Measurements from ENCODE around the gene ANKMY1.
A peak's percentile ranks its signal among the peaks of the same experiment; 100 is the strongest.
"Not testable (repeated sequence)": the region's sequence is repeated elsewhere in the genome, so short reads cannot be mapped to it uniquely, and the experiment has no call there.

Gene ANKMY1

DNA sequence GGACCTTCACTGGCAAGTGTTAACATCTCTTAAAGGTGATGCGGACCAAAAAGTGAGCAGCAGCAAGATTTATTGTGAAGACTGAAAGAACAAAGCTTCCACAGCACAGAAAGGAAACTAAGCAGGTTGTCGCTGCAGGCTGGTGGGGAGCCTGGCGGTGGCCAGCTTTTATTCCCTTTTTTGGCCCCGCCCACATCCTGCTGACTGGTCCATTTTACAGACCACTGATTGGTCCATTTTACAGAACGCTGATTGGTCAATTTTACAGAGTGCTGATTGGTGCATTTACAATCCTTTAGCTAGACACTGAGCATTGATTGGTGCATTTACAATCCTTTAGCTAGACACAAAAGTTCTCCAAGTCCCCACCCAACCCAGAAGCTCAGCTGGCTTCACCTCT lies 35.9 kb downstream of the ANKMY1 start:
- DNase-seq (ENCODE audit: low read depth) = not testable (repeated sequence)

GRCh38 chr2:240520974-240521350 lies 36.8 kb downstream of the ANKMY1 start:
- DNase-seq (ENCODE audit: low read depth) = no peak

DNA sequence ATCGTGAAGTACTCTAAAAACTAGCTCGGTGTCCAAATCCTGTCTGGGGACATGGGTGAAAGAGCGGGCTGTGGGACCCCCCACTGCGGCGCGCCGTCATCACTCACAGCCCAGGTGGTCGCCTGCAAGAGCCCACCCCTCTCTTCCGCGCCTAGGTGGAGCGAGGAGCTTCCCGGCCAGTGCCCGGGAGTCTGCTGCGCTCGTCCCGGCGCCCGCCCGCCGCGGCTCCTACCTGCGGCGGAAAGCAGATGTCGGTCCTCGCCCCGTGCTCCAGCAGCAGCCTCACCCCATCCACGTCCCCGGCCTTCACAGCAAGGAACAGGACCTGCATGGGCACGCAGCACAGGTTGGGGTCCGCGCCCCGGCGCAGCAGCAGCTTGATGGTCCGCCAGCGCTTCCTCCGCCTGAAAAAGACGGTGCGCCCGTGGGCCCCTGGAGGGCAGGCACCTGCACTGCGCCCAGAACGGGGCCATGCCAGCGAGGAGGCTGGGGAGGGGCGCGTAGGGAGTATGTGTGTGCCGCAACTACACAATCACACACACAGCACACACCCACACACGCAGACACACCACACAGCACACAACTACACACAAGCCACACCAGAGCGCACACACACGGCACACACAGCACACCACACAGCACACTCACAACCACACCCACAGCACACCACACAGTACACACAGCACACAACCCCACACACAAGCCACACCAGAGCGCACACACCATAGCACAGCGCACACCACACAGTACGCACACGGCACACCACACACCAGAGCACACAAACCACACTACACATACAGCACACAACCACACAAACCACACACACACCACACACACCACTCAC lies 37.4 kb downstream of the ANKMY1 start:
- DNase-seq (ENCODE audit: low read depth) = no peak

DNA sequence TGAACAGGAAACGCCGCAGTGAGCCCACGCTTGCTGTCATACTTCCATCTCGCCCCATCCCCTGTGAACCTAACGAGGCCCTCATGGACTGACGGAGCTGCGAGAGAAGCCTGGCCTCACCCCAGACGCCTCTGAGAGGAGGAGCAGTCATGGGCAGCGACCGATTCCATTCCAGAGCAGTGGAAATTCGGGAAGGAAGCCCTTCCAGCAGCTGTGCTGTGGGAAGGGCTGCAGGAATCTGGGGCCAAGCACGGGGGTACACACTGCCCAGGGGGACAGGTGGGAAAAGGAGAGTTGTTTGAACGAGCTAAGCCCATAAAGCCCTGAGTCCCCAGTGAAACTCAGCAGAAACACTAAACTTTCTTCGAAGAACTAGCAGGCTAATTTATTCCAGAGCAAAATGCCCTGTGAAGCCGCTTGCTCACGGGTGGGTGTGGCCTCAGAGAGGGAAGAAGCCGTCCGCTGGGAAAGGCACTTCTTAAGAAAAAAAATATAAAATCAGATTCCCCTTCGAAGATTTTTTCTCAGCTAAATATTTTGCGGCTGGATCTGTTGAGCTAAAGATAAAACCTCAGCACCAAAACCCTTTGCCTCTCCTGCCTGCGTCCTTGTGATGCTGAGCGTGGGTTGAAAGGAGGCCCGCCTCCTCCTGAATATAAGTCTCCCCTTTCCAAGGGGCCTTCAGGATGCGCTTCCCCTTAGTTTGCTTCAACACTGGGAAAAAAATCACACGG lies 38.2 kb downstream of the ANKMY1 start:
- peak; percentile 30 for DNase-seq (ENCODE audit: low read depth)

DNA sequence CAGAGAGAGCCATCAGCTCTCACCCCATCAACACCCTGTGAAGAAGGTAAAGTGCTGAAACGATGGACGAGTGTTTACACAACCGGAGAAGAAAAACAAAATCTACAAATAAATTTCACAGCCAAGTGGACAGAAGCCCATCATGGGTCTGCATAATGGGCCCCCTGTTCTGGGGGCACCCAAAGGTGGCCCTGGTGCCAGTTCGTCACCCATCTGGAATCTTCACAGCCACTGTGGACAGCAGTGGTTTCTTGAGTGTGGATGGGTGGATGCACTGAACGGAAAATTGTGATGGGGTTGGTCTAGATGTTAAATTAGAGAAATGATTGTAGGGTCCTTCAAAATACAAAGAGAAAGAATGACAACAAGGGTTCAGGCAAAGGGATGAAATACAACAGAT lies 38.8 kb downstream of the ANKMY1 start:
- DNase-seq (ENCODE audit: low read depth) = no peak

DNA sequence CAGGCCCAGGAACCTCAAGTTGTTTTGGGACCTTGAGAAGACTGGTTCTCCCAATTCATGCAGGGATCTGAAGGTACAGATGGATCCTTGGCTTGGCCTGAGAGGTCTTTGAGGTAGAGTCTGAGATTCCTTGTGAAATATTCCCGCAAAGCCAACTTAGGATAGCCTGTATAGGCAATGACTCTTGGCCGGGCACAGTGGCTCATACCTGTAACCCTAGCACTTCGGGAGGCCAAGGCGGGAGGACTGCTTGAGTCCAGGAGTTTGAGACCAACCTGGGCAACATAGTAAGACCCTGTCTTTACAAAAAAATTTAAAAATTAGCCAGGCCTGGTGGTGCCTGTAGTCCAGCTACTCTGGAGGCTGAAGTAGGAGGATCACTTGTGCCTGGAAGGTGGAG lies 40.4 kb downstream of the ANKMY1 start:
- no peak for DNase-seq (ENCODE audit: low read depth)

DNA sequence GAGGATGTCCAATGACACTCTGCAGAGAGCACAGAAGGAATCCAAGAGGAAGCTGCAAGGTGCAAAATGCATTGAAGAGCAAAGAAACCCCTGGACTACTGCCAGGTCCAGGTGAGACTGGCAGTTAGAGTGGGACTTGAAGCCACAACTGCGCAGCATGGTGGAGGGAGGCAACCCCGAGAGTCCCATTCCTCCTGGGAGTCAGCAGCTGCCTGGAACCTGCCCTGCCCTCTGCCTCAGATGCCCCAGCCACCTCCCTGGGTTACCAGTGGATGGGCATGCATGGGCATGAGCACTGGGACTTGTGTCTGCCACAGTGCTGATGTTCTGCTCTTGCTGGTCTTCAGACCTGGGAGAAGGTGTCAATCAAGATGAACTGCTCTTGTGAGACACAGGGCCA lies 43.2 kb downstream of the ANKMY1 start:
- no peak for DNase-seq (ENCODE audit: low read depth)

- peak; percentile 88 for DNase-seq (ENCODE audit: low read depth)
These were observed 44.1 kb downstream of the ANKMY1 start for GRCh38 chr2:240513549-240514287.

DNA sequence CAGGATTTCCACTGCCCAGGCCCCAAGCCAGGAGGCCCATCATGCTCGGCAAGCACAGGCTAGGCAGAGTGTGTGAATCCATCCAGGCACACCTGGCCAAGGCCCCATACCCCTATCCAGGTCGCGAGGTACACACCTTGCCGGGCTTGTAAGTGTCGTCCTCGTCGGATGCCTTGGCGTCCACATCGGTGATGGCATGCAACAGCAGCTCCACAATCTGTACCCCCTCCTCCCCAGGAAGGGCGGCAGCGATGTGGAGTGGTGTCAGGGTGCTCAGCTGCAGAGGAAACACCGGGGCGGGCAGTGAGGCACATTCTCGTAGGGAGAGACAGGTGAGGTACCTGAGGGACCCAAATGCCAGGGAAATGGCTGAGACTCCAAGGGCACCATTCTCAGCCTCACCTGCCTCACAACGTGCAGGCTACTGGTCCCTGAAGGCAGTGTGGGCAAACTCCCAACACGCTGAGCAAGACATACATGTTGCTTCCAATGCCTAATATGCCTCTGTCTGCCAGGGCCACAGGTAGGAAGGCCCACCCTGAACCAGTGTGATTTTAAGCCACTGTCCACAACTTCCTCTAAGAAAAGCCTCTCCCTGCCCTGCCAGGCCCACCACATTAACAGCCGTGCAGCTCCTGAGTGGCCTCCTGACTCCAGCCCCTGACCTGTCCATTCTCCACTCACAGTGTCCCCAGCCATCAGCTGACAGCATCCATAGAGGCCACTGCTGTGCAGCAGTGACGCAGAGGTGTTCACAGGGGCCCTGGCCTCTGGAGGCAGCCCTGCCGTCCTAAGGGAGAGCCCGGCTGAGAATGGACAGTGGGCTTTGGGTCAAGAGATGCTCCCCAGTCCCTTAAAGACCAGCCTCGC lies 44.9 kb downstream of the ANKMY1 start:
- DNase-seq (ENCODE audit: low read depth) = no peak

DNA sequence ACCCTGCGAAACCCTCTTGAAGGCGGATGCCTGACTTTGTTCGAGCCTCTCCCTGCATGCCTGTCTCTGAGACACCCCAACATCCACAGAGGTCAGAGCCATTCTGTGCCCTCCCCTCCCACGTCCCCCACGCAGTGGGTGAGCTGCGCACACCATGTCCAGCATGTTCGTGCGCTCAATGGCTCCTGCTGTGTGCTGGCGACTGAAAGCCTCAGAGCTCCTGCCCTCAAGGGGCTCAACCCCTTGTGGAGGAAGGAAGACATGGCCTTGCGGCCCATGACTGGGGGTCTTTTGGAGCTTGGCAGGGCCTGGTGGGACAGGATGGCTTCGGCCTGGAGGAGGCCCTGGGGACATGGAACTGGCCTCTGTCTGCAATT lies 45.7 kb downstream of the ANKMY1 start:
- no peak for DNase-seq (ENCODE audit: low read depth)

- no peak for DNase-seq (ENCODE audit: low read depth)
These were observed 46.3 kb downstream of the ANKMY1 start for GRCh38 chr2:240511351-240512108.

- DNase-seq (ENCODE audit: low read depth) = no peak
These were observed 47.1 kb downstream of the ANKMY1 start for GRCh38 chr2:240510513-240511210.

GRCh38 chr2:240509667-240510512 lies 47.9 kb downstream of the ANKMY1 start:
- DNase-seq (ENCODE audit: low read depth) = no peak

DNA sequence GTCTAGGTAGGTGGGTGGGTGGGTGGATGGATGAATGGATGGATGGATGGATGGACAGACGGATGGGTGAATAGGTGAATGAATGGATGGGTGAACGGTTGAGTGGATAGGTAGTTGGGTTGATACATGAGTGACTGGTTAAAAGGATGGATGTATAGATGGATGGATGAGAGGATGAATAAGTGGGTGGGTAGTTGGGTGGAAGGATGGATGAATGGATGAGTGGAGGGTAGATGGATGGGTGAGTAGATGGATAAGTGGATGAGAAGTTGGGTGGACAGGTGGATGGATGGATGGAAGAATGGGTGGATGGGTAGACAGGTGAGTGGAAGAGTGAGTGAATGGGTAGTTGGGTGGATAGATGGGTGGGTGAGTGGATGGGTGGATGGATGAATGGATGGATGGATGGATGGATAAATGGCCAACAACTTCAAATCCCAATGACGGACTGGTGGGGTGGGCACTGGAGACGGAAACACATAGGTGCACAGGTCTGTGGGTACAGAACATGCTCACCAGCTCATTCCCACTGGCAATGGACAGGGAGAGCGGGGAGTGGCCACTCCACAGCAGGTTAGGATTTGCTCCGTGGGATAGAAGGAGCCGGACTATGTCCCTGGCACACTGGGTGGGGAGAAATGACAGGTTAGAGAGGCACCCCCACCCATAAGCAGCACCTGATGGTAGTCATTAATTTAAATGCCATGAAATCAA lies 48.8 kb downstream of the ANKMY1 start:
- no peak for DNase-seq (ENCODE audit: low read depth)

DNA sequence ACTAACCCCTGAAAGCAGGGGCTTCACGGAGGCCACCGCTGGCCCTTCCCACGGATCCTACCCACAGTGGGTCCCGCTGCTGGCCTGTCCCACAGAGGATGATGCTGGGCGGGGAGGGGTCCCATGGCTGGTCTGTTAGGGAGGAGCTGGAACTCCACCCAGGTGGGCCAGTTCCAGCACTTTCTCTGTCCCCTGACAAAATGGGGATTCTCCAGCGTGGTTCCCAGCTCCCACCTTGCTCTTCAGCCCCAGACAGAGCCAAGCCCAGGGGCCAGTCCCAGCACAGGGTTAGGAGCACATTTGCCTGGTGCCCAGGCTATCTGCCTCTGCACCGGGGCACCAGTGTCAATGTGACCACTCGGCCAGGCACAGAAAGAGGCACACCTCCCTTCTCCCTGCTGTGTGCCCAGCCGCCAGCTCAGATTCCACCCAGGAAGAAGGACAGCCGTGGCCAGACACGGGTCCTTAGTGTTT lies 50.0 kb downstream of the ANKMY1 start:
- no peak for DNase-seq (ENCODE audit: low read depth)

- DNase-seq (ENCODE audit: low read depth) = no peak
These were observed 50.6 kb downstream of the ANKMY1 start for GRCh38 chr2:240507060-240507777.

DNA sequence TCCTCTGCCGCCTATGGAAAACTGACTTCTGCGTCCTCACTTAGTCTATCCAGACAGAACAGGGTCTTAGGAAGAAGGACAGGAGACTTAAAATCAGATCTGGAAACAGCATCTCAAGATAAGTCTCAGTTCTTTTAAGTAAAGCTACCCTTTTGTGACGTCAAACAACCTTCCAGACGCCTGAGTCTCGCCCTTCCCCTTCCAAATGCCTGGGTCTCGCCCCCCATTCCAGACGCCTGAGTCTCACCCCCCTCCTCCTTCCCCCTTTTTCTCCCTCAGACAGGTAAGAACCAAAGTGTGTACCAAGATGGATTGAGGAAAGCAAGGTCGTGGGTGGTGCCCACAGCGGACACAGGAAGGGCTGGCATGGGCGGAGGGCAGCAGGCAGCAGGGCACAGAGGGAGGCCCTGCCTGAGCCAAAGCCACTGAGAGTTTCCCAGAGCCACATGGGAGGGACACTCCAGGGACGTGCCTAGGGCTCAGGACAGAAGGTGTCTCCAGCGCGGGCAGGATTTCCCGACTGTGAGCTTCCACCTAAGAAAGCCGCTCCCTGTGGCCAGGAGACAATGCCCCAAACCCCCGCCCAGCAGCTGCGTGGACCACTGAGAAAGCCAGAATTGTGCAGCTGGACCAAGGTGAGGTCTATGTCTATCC lies 51.3 kb downstream of the ANKMY1 start:
- no peak for DNase-seq (ENCODE audit: low read depth)

GRCh38 chr2:240505910-240506309 lies 51.9 kb downstream of the ANKMY1 start:
- DNase-seq (ENCODE audit: low read depth) = no peak

Measured in ELR (cell line).